C4-2B (cell line): ENCODE results near the gene WWOX.

Experiments
- H3K27ac ChIP-seq: fragments of 450-650 bp; 2 replicates; pipeline ENCODE4 v1.5.1; 2017
- CTCF ChIP-seq: fragments of 450-650 bp; conservative IDR thresholded peaks from 2 replicates; pipeline ENCODE4 v1.5.1; 2017; ENCODE audit warnings: mild to moderate bottlenecking
- ZFX ChIP-seq: fragments of 450-650 bp; IDR thresholded peaks from 2 replicates; pipeline ENCODE4 v1.6.1; 2017

The WWOX gene

GRCh38 chr16:79021991-79022630 is 922.7 kb downstream of the WWOX start:
- H3K27ac ChIP-seq: no peak overlapping the region

DNA sequence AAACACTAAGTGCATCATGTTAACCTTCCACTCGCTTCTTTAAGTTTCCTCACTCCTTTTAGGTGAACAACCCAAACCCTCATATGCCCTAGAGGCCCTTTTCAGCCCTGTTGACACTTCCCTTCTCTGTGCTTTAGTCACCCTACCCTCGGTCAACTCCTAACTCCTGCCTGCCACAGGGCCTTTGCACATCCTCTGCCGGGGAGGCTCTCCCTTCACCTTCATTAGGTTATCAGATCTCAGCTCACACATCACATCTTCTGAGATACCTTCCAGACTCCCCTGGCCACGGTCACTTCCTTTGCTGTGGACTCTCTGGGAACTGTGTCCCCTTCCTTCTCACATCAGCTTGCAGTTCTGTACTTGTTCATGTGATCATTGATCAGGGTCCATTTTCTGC is 926.7 kb downstream of the WWOX start:
- TF ChIP-seq CTCF: no peak
- TF ChIP-seq ZFX: no peak
- no peak overlapping the region for H3K27ac ChIP-seq

More at GRCh38 chr16:79021991-79022630, 922.7 kb downstream of the WWOX start:
- no peak for TF ChIP-seq CTCF
- TF ChIP-seq ZFX: no peak

GRCh38 chr16:79036541-79036940 is 937.1 kb downstream of the WWOX start:
- no peak for TF ChIP-seq CTCF
- TF ChIP-seq ZFX: no peak
- no peak overlapping the region for H3K27ac ChIP-seq

- TF ChIP-seq ZFX (no peak), CTCF (no peak)
- H3K27ac ChIP-seq: no peak overlapping the region
These were observed 938.3 kb downstream of the WWOX start for GRCh38 chr16:79037521-79038373.

DNA sequence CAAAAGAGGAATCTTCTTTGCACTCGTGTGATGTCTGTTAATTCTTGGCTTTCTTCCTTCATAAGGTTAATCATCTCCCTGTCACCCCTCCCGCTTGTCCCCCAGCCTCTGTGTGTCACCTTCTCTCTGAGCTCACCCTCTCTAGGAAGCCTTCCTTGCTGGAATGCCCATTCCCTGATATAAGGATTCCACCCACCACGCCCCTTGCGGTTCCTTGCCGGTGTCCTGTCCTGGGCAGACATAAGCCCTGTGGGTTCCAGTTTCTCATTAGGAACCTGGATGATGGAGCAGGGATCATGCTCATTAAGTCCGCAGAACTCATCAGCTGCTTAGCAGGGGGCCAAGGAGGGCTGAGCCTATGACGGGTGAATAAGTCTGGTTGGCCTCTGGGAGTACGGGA is 941.8 kb downstream of the WWOX start:
- H3K27ac ChIP-seq: no peak overlapping the region
- no peak for TF ChIP-seq CTCF
- TF ChIP-seq ZFX: no peak

DNA sequence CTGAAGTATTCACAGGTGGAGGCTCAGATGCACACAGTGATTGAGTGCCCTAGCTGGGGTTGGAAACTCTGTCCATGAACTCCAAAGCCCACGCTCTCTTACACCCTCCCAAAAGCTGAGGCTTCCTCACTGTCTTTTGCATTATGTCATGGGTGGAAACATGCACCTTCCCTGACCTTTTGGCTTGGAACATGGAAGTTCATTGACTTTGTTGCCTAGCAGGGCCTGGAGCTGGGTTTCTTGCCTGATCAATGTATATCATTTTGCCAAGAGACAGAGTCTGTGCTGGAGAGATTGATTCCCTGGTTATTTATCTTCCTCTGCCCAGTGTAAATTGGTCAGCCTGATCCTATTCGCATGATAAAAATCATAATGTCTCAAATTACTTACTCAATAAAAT is 942.7 kb downstream of the WWOX start:
- TF ChIP-seq ZFX (no peak), CTCF (no peak)
- H3K27ac ChIP-seq: no peak overlapping the region

DNA sequence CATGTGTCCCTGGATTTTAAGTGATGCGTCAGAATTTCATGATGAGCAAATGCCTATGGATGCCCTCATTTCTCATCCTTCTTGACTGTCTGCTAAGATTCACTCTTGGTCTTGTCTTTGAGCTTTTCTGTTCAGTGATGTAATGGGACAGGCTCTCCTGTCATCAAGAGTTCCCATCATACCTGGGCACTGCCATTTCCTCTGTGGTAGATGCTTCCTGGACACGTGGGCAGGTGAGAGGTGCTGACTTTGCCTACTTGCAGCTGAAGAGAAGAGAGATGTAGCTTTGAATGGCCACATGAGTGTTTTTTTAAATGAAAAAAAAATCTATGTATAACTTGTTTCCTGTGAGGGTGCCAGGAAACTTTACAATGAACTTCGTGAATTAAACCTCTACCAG is 943.4 kb downstream of the WWOX start:
- H3K27ac ChIP-seq: no peak overlapping the region
- TF ChIP-seq CTCF (no peak), ZFX (no peak)
